H1 (cell line): ENCODE results near the gene ZNF423. TPM values are rescaled to one million over a fixed set of nuclear protein-coding genes. Genes with fewer than 3 reads are reported as not detected.

Experiments
- CBX5 ChIP-seq: fragments of 300-800, 300-1000 bp; sonication (generic); IDR thresholded peaks from 2 replicates; pipeline ENCODE4 v1.7.1; 2016; ENCODE audit warnings: antibody characterized with exemption, low read length, low read depth
- CBX8 ChIP-seq: fragments of 300-800, 300-1000 bp; sonication (generic); IDR thresholded peaks from 2 replicates; pipeline ENCODE4 v1.7.1; 2016; ENCODE audit warnings: low read depth, low read length, borderline replicate concordance
- CHD1 ChIP-seq: IDR thresholded peaks from 2 replicates; pipeline ENCODE4 v1.6.1; 2012; ENCODE audit warnings: low read depth, low read length, improper control_type of control experiment
- CHD2 ChIP-seq: IDR thresholded peaks from 2 replicates; pipeline ENCODE4 v1.6.1; 2012; ENCODE audit warnings: low read length, improper control_type of control experiment
- HDAC6 ChIP-seq: IDR thresholded peaks from one replicate; pipeline ENCODE4 v1.7.1; 2012; ENCODE audit warnings: low read depth, mild to moderate bottlenecking, inconsistent platforms, low read length, moderate library complexity
- KDM4A ChIP-seq: IDR thresholded peaks from one replicate; pipeline ENCODE4 v1.7.1; 2012; ENCODE audit warnings: low read depth, mild to moderate bottlenecking, moderate library complexity, low read length, inconsistent platforms; ENCODE audit not compliant: severe bottlenecking
- POLR2AphosphoS5 ChIP-seq: IDR thresholded peaks from 2 replicates; pipeline ENCODE4 v1.6.1; 2011; ENCODE audit warnings: low read depth, low read length
- SAP30 ChIP-seq: fragments of 300-600 bp; sonication (generic); IDR thresholded peaks from 2 replicates; pipeline ENCODE4 v1.7.1; 2012; ENCODE audit warnings: low read length, moderate library complexity, mild to moderate bottlenecking, inconsistent platforms; ENCODE audit not compliant: insufficient read depth, insufficient replicate concordance
- TBP ChIP-seq: IDR thresholded peaks from 2 replicates; pipeline ENCODE4 v1.6.1; 2011; ENCODE audit warnings: low read depth, low read length, improper control_type of control experiment
- polyA plus RNA-seq, 7 experiments: library from polyadenylated mRNA; depleted of rRNA in 3 of 7; stranded (reverse) in 5 of 7; unstranded in 2 of 7; fragments of >200 nt in 5 of 7; fragments of 200-250 nt in 2 of 7; gene quantifications; 1 replicate in 5 of 7; 2 replicates in 1 of 7; 4 replicates in 1 of 7; pipeline versions ENCODE4 v1.2.1 to v1.2.3, GENCODE V29; 2011 to 2013; ENCODE audit warnings: missing spikeins in 2 of 7, mixed read lengths in 2 of 7
- total RNA-seq: library from RNA; stranded (reverse); fragmentation: NEBNext Ultra II Directional; extraction: Animal tissue kit (Norgen Biotek cat#: 25700); gene quantifications from 2 replicates; pipeline ENCODE4 v1.2.1, GENCODE V29; 2021

ZNF423 gene
- total and polyA plus RNA-seq, 2 of the 8 experiments (the other 6 are each of a cell fraction or from before 2014, with no cell fraction given), result 38.2 to 52.3 TPM

GRCh38 chr16:49754495-49755312, 101.2 kb downstream of the ZNF423 start (continued):
- no peak for TF ChIP-seq CHD1
- no peak for TF ChIP-seq CHD2
- TF ChIP-seq POLR2AphosphoS5, result peak; percentile 39; the same call in 1 of the 2 replicates
- TF ChIP-seq KDM4A, result no peak
- no peak for TF ChIP-seq CBX8
- no peak for TF ChIP-seq HDAC6
- no peak for TF ChIP-seq TBP
- TF ChIP-seq CBX5, result no peak
- TF ChIP-seq SAP30, result no peak
